PFSK-1 (cell line): Measurements from ENCODE around the gene PAK1.

Source experiments
- SIN3A ChIP-seq: IDR thresholded peaks from 2 replicates; pipeline ENCODE4 v1.6.1; 2012; ENCODE audit warnings: mild to moderate bottlenecking, low read length, moderate library complexity, borderline replicate concordance; ENCODE audit not compliant: insufficient read depth
- TAF1 ChIP-seq: IDR thresholded peaks from 2 replicates; pipeline ENCODE4 v1.6.1; 2012; ENCODE audit warnings: low read length, control low read depth, borderline replicate concordance; ENCODE audit not compliant: insufficient read depth
- TF ChIP-seq, protein P1 (sequence below), 2 experiments: IDR thresholded peaks; 2 replicates each; pipeline versions ENCODE4 v1.6.1 to v1.8.0; 2011 to 2012; ENCODE audit warnings: low read depth in 2 of 2, low read length in 2 of 2, control low read depth in 1 of 2, inconsistent platforms in 1 of 2, mild to moderate bottlenecking in 1 of 2, moderate library complexity in 1 of 2; ENCODE audit not compliant: insufficient read depth in 1 of 2

DNA sequence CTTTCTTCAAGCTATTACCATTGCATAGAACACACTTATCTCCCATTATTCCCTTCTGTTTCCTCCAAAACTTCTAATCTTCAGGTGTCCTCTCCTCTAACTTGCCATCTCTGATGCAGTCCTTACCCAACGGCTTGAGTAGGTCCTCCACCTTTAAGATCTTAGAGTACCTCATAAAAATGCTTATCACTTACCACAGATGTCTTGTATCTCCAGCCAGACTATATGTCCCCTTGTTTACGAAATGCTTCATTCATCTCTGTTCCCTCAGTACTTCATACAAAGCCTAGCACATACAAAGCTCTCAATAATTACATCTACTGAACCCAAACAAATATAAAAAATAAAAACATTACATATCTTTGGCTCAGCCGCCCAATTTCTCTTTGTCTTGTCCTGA lies 49.2 kb downstream of the PAK1 start:
- TF ChIP-seq TAF1 (no peak), SIN3A (no peak)
- TF ChIP-seq, protein P1, sequence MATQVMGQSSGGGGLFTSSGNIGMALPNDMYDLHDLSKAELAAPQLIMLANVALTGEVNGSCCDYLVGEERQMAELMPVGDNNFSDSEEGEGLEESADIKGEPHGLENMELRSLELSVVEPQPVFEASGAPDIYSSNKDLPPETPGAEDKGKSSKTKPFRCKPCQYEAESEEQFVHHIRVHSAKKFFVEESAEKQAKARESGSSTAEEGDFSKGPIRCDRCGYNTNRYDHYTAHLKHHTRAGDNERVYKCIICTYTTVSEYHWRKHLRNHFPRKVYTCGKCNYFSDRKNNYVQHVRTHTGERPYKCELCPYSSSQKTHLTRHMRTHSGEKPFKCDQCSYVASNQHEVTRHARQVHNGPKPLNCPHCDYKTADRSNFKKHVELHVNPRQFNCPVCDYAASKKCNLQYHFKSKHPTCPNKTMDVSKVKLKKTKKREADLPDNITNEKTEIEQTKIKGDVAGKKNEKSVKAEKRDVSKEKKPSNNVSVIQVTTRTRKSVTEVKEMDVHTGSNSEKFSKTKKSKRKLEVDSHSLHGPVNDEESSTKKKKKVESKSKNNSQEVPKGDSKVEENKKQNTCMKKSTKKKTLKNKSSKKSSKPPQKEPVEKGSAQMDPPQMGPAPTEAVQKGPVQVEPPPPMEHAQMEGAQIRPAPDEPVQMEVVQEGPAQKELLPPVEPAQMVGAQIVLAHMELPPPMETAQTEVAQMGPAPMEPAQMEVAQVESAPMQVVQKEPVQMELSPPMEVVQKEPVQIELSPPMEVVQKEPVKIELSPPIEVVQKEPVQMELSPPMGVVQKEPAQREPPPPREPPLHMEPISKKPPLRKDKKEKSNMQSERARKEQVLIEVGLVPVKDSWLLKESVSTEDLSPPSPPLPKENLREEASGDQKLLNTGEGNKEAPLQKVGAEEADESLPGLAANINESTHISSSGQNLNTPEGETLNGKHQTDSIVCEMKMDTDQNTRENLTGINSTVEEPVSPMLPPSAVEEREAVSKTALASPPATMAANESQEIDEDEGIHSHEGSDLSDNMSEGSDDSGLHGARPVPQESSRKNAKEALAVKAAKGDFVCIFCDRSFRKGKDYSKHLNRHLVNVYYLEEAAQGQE (IDR thresholded peaks at IDR 0.05; ENCODE audit: insufficient read depth in 1 of 2, low read depth in 2 of 2, low read length in 2 of 2): no peak
